C4-2B (cell line): ENCODE measurements around the gene ATG7.

Experiments
- ZFX ChIP-seq: fragments of 450-650 bp; IDR thresholded peaks from 2 replicates; pipeline ENCODE4 v1.6.1; 2017
- TF ChIP-seq, protein P1 (sequence below): fragments of 450-650 bp; conservative IDR thresholded peaks from 2 replicates; pipeline ENCODE4 v1.5.1; 2017; ENCODE audit warnings: mild to moderate bottlenecking

- TF ChIP-seq, protein P1, sequence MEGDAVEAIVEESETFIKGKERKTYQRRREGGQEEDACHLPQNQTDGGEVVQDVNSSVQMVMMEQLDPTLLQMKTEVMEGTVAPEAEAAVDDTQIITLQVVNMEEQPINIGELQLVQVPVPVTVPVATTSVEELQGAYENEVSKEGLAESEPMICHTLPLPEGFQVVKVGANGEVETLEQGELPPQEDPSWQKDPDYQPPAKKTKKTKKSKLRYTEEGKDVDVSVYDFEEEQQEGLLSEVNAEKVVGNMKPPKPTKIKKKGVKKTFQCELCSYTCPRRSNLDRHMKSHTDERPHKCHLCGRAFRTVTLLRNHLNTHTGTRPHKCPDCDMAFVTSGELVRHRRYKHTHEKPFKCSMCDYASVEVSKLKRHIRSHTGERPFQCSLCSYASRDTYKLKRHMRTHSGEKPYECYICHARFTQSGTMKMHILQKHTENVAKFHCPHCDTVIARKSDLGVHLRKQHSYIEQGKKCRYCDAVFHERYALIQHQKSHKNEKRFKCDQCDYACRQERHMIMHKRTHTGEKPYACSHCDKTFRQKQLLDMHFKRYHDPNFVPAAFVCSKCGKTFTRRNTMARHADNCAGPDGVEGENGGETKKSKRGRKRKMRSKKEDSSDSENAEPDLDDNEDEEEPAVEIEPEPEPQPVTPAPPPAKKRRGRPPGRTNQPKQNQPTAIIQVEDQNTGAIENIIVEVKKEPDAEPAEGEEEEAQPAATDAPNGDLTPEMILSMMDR, result no peak
- no peak for TF ChIP-seq ZFX
These were observed 10.9 kb downstream of the ATG7 start for GRCh38 chr3:11283139-11283475.
